HCT116 (cell line): ENCODE measurements around the gene RABEP1.

ENCODE experiments used
- CTCF ChIP-seq, 3 experiments: fragments of 200-600 bp in 1 of 3; sonication (generic) in 1 of 3; IDR thresholded peaks in 2 of 3; conservative IDR thresholded peaks in 1 of 3; 2 replicates each; pipeline ENCODE4 v1.5.1; 2012 to 2017; ENCODE audit warnings: low read depth in 2 of 3, low read length in 2 of 3, antibody characterized with exemption in 1 of 3, borderline replicate concordance in 1 of 3, control low read depth in 1 of 3, mild to moderate bottlenecking in 1 of 3, mixed read lengths in 1 of 3, mixed run types in 1 of 3, moderate library complexity in 1 of 3; ENCODE audit not compliant: insufficient read depth in 1 of 3
- EGR1 ChIP-seq: IDR thresholded peaks from 2 replicates; pipeline ENCODE4 v1.6.1; 2012; ENCODE audit warnings: low read depth
- EZH2 ChIP-seq: fragments of 200-600 bp; sonication (generic); IDR thresholded peaks from 2 replicates; pipeline ENCODE4 v1.6.1; 2017; ENCODE audit warnings: antibody characterized with exemption, mixed run types
- EZH2phosphoT487 ChIP-seq: fragments of 200-600 bp; IDR thresholded peaks from 2 replicates; pipeline ENCODE4 v1.6.1; 2018; ENCODE audit warnings: antibody characterized with exemption, borderline replicate concordance
- FOSL1 ChIP-seq: IDR thresholded peaks from 2 replicates; pipeline ENCODE4 v1.6.1; 2012; ENCODE audit warnings: low read depth
- POLR2A ChIP-seq: IDR thresholded peaks from 2 replicates; pipeline ENCODE4 v1.7.0; 2011; ENCODE audit warnings: borderline replicate concordance; ENCODE audit not compliant: insufficient read depth, insufficient read length; ENCODE audit errors: extremely low read depth
- RAD21 ChIP-seq: IDR thresholded peaks from 2 replicates; pipeline ENCODE4 v1.6.1; 2012; ENCODE audit warnings: low read depth, mild to moderate bottlenecking
- SIN3A ChIP-seq: IDR thresholded peaks from 2 replicates; pipeline ENCODE4 v1.6.1; 2012; ENCODE audit warnings: low read depth

GRCh38 chr17:5344914-5345313, 62.8 kb downstream of the RABEP1 start:
- TF ChIP-seq EZH2phosphoT487 (no peak), SIN3A (no peak), CTCF (IDR thresholded peaks at IDR 0.05 in 2 of 3, conservative IDR thresholded peaks at IDR 0.05 in 1 of 3; ENCODE audit: borderline replicate concordance in 1 of 3, insufficient read depth in 1 of 3, low read depth in 2 of 3, low read length in 2 of 3) (no peak), EGR1 (no peak), EZH2 (no peak), POLR2A (no peak), FOSL1 (no peak), RAD21 (no peak)
